Measurements from ENCODE around the gene ANKRD10.

Gene ANKRD10

GRCh38 chr13:110855363-110855762, 59.5 kb downstream of the ANKRD10 start:
- Histone ChIP-seq H3K4me1 (no peaks in the 10 kb centered on the region), H3K27me3 (0 out of 2 replicates have a peak, but pooled peaks cover 5% of the 10 kb centered on the region), H3K36me3 (no peaks in the 10 kb centered on the region), H3K9me3 (no peaks in the 10 kb centered on the region), H3K4me3 (ENCODE audit: low read depth, low read length) (no peak overlapping the region)
- no peak for DNase-seq
- no peak for TF ChIP-seq CTCF (IDR thresholded peaks at IDR 0.05; ENCODE audit: low read depth, low read length)

- no peak for DNase-seq
- no peaks in the 10 kb centered on the region for H3K9me3 ChIP-seq
- TF ChIP-seq CTCF (IDR thresholded peaks at IDR 0.05; ENCODE audit: low read depth, low read length) = no peak
- H3K36me3 ChIP-seq = no peaks in the 10 kb centered on the region
- H3K4me3 ChIP-seq (ENCODE audit: low read depth, low read length) = no peak overlapping the region
- H3K27me3 ChIP-seq = 0 out of 2 replicates have a peak, but pooled peaks cover 7% of the 10 kb centered on the region
- no peaks in the 10 kb centered on the region for H3K4me1 ChIP-seq
Observed at GRCh38 chr13:110854866-110855265, 60.0 kb downstream of the ANKRD10 start.

- no peak for DNase-seq
Observed at GRCh38 chr13:110853235-110853721, 61.6 kb downstream of the ANKRD10 start.

GRCh38 chr13:110850840-110851239, 64.0 kb downstream of the ANKRD10 start:
- no peaks in the 10 kb centered on the region for H3K4me1 ChIP-seq
- no peak overlapping the region for H3K4me3 ChIP-seq (ENCODE audit: low read depth, low read length)
- peaks cover 14% of the 10 kb centered on the region for H3K27me3 ChIP-seq
- no peaks in the 10 kb centered on the region for H3K9me3 ChIP-seq
- no peak for TF ChIP-seq CTCF (IDR thresholded peaks at IDR 0.05; ENCODE audit: low read depth, low read length)
- DNase-seq = no peak
- no peaks in the 10 kb centered on the region for H3K36me3 ChIP-seq

More at GRCh38 chr13:110853235-110853721, 61.6 kb downstream of the ANKRD10 start:
- 0 out of 2 replicates have a peak, but pooled peaks cover 7% of the 10 kb centered on the region for H3K27me3 ChIP-seq
- H3K4me3 ChIP-seq (ENCODE audit: low read depth, low read length) = no peak overlapping the region
- no peaks in the 10 kb centered on the region for H3K4me1 ChIP-seq
- no peaks in the 10 kb centered on the region for H3K9me3 ChIP-seq
- no peak for TF ChIP-seq CTCF (IDR thresholded peaks at IDR 0.05; ENCODE audit: low read depth, low read length)
- H3K36me3 ChIP-seq = no peaks in the 10 kb centered on the region

GRCh38 chr13:110850006-110850405, 64.9 kb downstream of the ANKRD10 start:
- no peak for TF ChIP-seq CTCF (IDR thresholded peaks at IDR 0.05; ENCODE audit: low read depth, low read length)
- Histone ChIP-seq H3K9me3 (no peaks in the 10 kb centered on the region), H3K4me1 (no peaks in the 10 kb centered on the region), H3K27me3 (peaks cover 18% of the 10 kb centered on the region), H3K36me3 (no peaks in the 10 kb centered on the region), H3K4me3 (ENCODE audit: low read depth, low read length) (no peak overlapping the region)
- no peak for DNase-seq

GRCh38 chr13:110845520-110845919, 69.3 kb downstream of the ANKRD10 start:
- no peak for TF ChIP-seq CTCF (IDR thresholded peaks at IDR 0.05; ENCODE audit: low read depth, low read length)
- H3K4me1 ChIP-seq = no peaks in the 10 kb centered on the region
- no peak overlapping the region for H3K4me3 ChIP-seq (ENCODE audit: low read depth, low read length)
- no peaks in the 10 kb centered on the region for H3K9me3 ChIP-seq
- peaks cover 42% of the 10 kb centered on the region for H3K27me3 ChIP-seq
- H3K36me3 ChIP-seq = no peaks in the 10 kb centered on the region
- DNase-seq = no peak
